Upper lobe of left lung (tissue), 6 donors: ENCODE data around the gene ARHGAP19. TPM values are rescaled to one million over a fixed set of nuclear protein-coding genes. Genes with fewer than 3 reads are reported as not detected.

Experiments
- ATAC-seq, 2 donors: fragments of 200-7000 bp; cut with Tn5 transposase; one replicate each; pipeline ENCODE4 v1.9.1; 2022; ENCODE audit warnings: mild to moderate bottlenecking in 2 of 2, moderate library complexity in 2 of 2; ENCODE audit not compliant: low FRiP score in 2 of 2
- DNase-seq, 2 donors: peaks; one replicate each; pipeline ENCODE4 v3.0.0-alpha.2; 2019 to 2020
- H3K27ac ChIP-seq, 4 donors: fragments of 200-600 bp; sonication (generic); one replicate each; pipeline ENCODE4 v1.5.1; 2016 to 2019
- H3K27me3 ChIP-seq, 4 donors: fragments of 200-600 bp; sonication (generic); one replicate each; pipeline ENCODE4 v1.5.1; 2017 to 2019
- H3K36me3 ChIP-seq, 4 donors: fragments of 200-600 bp; sonication (generic); one replicate each; pipeline ENCODE4 v1.5.1; 2016 to 2019
- H3K4me1 ChIP-seq, 4 donors: fragments of 200-600 bp; sonication (generic); one replicate each; pipeline ENCODE4 v1.5.1; 2018 to 2019
- H3K4me3 ChIP-seq, 4 donors: fragments of 200-600 bp; sonication (generic); one replicate each; pipeline ENCODE4 v1.5.1; 2017 to 2019; ENCODE audit warnings: mild to moderate bottlenecking in 2 of 4, moderate library complexity in 1 of 4
- H3K9me3 ChIP-seq, 4 donors: fragments of 200-600 bp; sonication (generic); one replicate each; pipeline ENCODE4 v1.5.1; 2018 to 2019
- CTCF ChIP-seq, 6 experiments: fragments of 450-650 bp in 4 of 6; fragments of 200-600 bp in 2 of 6; sonication (generic) in 2 of 6; IDR thresholded peaks; one replicate each; pipeline ENCODE4 v1.5.1; 2016 to 2019; ENCODE audit warnings: antibody characterized with exemption in 6 of 6
- EP300 ChIP-seq, 4 donors: sonication (generic); formaldehyde crosslinking; IDR thresholded peaks; one replicate each; pipeline ENCODE4 v1.5.1; 2017; ENCODE audit warnings: antibody characterized with exemption in 4 of 4, control low read depth in 2 of 4
- POLR2A ChIP-seq, 4 donors: fragments of 450-650 bp; IDR thresholded peaks; one replicate each; pipeline ENCODE4 v1.5.1; 2016 to 2017; ENCODE audit warnings: antibody characterized with exemption in 4 of 4, mild to moderate bottlenecking in 2 of 4
- POLR2AphosphoS5 ChIP-seq, 2 donors: sonication (generic); formaldehyde crosslinking; IDR thresholded peaks; one replicate each; pipeline ENCODE4 v1.5.1; 2017; ENCODE audit warnings: antibody characterized with exemption in 2 of 2
- WGBS, 2 donors: methylation state at CpG; one replicate each; pipeline ENCODE4 v1.1.5; 2017 to 2018; 5-methylcytosine and 5-hydroxymethylcytosine counted together
- total RNA-seq, 6 donors: library from RNA; depleted of rRNA in 4 of 6; stranded (reverse); fragments of >200 nt in 4 of 6; gene quantifications; one replicate each; pipeline versions ENCODE4 v1.1.0 to v1.2.1, GENCODE V29; 2016 to 2021
- donor health status: DM: no; HTN: no; CAD: no; lungs with moderate emphysema.
- donor health status: DM: no; HTN: yes; CAD: no; lungs with severe emphysema.

ARHGAP19 gene
- total RNA-seq, 6 donors from 2014 or later, result 3.8 to 19.9 (median 10.9) TPM

GRCh38 chr10:97226398-97226797 is 66.0 kb downstream of the ARHGAP19 start:
- DNase-seq (no peak), ATAC-seq (no peak)
- WGBS, 2 donors, result 86% methylated on average over 4 of the region's 4 CpGs
- peaks cover 0 to 6% (median 0%) of the 10 kb centered on the region in 4 donors for H3K4me1 ChIP-seq
- TF ChIP-seq CTCF (IDR thresholded peaks at IDR 0.05), result no peak
- no peak for TF ChIP-seq POLR2AphosphoS5 (IDR thresholded peaks at IDR 0.05)
- TF ChIP-seq POLR2A (IDR thresholded peaks at IDR 0.05), result no peak
- TF ChIP-seq EP300 (IDR thresholded peaks at IDR 0.05), result no peak
- no peak overlapping the region for H3K4me3 ChIP-seq
- no peaks in the 10 kb centered on the region for H3K27me3 ChIP-seq
- no peak overlapping the region for H3K27ac ChIP-seq
- H3K9me3 ChIP-seq, result no peaks in the 10 kb centered on the region
- peaks cover 5 to 56% (median 13%) of the 10 kb centered on the region in 4 donors for H3K36me3 ChIP-seq

- Histone ChIP-seq H3K27me3 (no peaks in the 10 kb centered on the region), H3K4me3 (no peak overlapping the region), H3K9me3 (no peaks in the 10 kb centered on the region), H3K4me1 (peaks cover 0 to 6% (median 1%) of the 10 kb centered on the region in 4 donors), H3K27ac (no peak overlapping the region), H3K36me3 (peaks cover 5 to 58% (median 13%) of the 10 kb centered on the region in 4 donors)
- TF ChIP-seq POLR2A (IDR thresholded peaks at IDR 0.05) (no peak), EP300 (IDR thresholded peaks at IDR 0.05) (no peak), CTCF (IDR thresholded peaks at IDR 0.05) (no peak), POLR2AphosphoS5 (IDR thresholded peaks at IDR 0.05) (no peak)
- peak in 1 of 2 donors; percentile 29 for ATAC-seq
- WGBS, 2 donors, result 64 to 74% methylated on average over 4 of the region's 4 CpGs
- no peak for DNase-seq
Measured at GRCh38 chr10:97224483-97225435, 67.7 kb downstream of the ARHGAP19 start.

GRCh38 chr10:97222326-97222961 is 70.0 kb downstream of the ARHGAP19 start:
- DNase-seq, result peak in 1 of 2 donors; percentile 72
- ATAC-seq, result peak in 1 of 2 donors; percentile 73
- H3K4me3 ChIP-seq, result no peak overlapping the region
- 74 to 86% methylated on average over 5 to 6 of the region's 6 CpGs for WGBS, 2 donors
- peaks cover 0 to 40% (median 4%) of the 10 kb centered on the region in 4 donors for H3K36me3 ChIP-seq
- H3K27ac ChIP-seq, result no peak overlapping the region
- TF ChIP-seq POLR2AphosphoS5 (IDR thresholded peaks at IDR 0.05), result no peak
- TF ChIP-seq POLR2A (IDR thresholded peaks at IDR 0.05), result no peak
- no peak for TF ChIP-seq EP300 (IDR thresholded peaks at IDR 0.05)
- no peak for TF ChIP-seq CTCF (IDR thresholded peaks at IDR 0.05)
- H3K27me3 ChIP-seq, result no peaks in the 10 kb centered on the region
- no peaks in the 10 kb centered on the region for H3K9me3 ChIP-seq
- H3K4me1 ChIP-seq, result peaks cover 0 to 12% (median 3%) of the 10 kb centered on the region in 4 donors

- ATAC-seq (peak in 1 of 2 donors; percentile 75), DNase-seq (peak in 1 of 2 donors; percentile 72)
- WGBS, 2 donors, result 59 to 80% methylated on average over 3 of the region's 3 CpGs
- Histone ChIP-seq H3K4me1 (peaks cover 0 to 12% (median 4%) of the 10 kb centered on the region in 4 donors), H3K4me3 (no peak overlapping the region), H3K9me3 (no peaks in the 10 kb centered on the region), H3K27me3 (no peaks in the 10 kb centered on the region), H3K27ac (no peak overlapping the region), H3K36me3 (peaks cover 0 to 29% (median 3%) of the 10 kb centered on the region in 4 donors)
- TF ChIP-seq EP300 (IDR thresholded peaks at IDR 0.05) (no peak), POLR2AphosphoS5 (IDR thresholded peaks at IDR 0.05) (no peak), POLR2A (IDR thresholded peaks at IDR 0.05) (no peak)
Measured at GRCh38 chr10:97220355-97220754, 72.1 kb downstream of the ARHGAP19 start.

- 60 to 72% methylated on average over 3 of the region's 3 CpGs for WGBS, 2 donors
- Histone ChIP-seq H3K4me1 (peaks cover 0 to 12% (median 2%) of the 10 kb centered on the region in 4 donors), H3K36me3 (peaks cover 0 to 5% (median 0%) of the 10 kb centered on the region in 4 donors), H3K9me3 (no peaks in the 10 kb centered on the region), H3K27me3 (no peaks in the 10 kb centered on the region), H3K27ac (no peak overlapping the region), H3K4me3 (no peak overlapping the region)
- DNase-seq (no peak), ATAC-seq (no peak)
- TF ChIP-seq POLR2AphosphoS5 (IDR thresholded peaks at IDR 0.05) (no peak), CTCF (IDR thresholded peaks at IDR 0.05) (no peak), EP300 (IDR thresholded peaks at IDR 0.05) (no peak), POLR2A (IDR thresholded peaks at IDR 0.05) (no peak)
Measured at GRCh38 chr10:97217299-97217698, 75.1 kb downstream of the ARHGAP19 start.
